SK-N-SH treated with all-trans-retinoic acid at 6 μM for 48 hours (cell line): ENCODE results near the gene PPP6R2.

ENCODE experiments used
- ATAC-seq: fragments of 200-7000 bp; cut with Tn5 transposase; 3 replicates; pipeline ENCODE4 v1.9.1; 2020; ENCODE audit warnings: mild to moderate bottlenecking, moderate library complexity
- ARNTL ChIP-seq: fragments of 450-650 bp; formaldehyde crosslinking; IDR thresholded peaks from 2 replicates; pipeline ENCODE4 v1.5.0; 2020; ENCODE audit warnings: low read depth, mild to moderate bottlenecking, moderate library complexity, borderline replicate concordance
- BACH2 ChIP-seq: fragments of 250-450 bp; sonication (Bioruptor Pico); IDR thresholded peaks from 2 replicates; pipeline ENCODE4 v1.9.0; 2021; ENCODE audit warnings: mild to moderate bottlenecking, borderline replicate concordance
- CSDC2 ChIP-seq: fragments of 250-450 bp; sonication (Bioruptor Pico); IDR thresholded peaks from 2 replicates; pipeline ENCODE4 v1.5.0; 2020; ENCODE audit warnings: mild to moderate bottlenecking, moderate library complexity
- ESRRG ChIP-seq: fragments of 250-450 bp; sonication (Bioruptor Pico); IDR thresholded peaks from 2 replicates; pipeline ENCODE4 v1.6.1; 2021; ENCODE audit warnings: mild to moderate bottlenecking
- GLIS3 ChIP-seq: fragments of 250-450 bp; sonication (Bioruptor Pico); IDR thresholded peaks from 2 replicates; pipeline ENCODE4 v1.5.0; 2020; ENCODE audit warnings: mild to moderate bottlenecking, moderate library complexity
- ISL1 ChIP-seq: fragments of 250-450 bp; sonication (Bioruptor Pico); IDR thresholded peaks from 2 replicates; pipeline ENCODE4 v2.1.2; 2022; ENCODE audit warnings: mild to moderate bottlenecking, moderate library complexity
- OSR1 ChIP-seq: fragments of 250-450 bp; sonication (Bioruptor Pico); IDR thresholded peaks from 2 replicates; pipeline ENCODE4 v1.8.0; 2022; ENCODE audit warnings: moderate library complexity, mild to moderate bottlenecking, inconsistent platforms
- PATZ1 ChIP-seq: fragments of 250-450 bp; sonication (Bioruptor Pico); IDR thresholded peaks from 2 replicates; pipeline ENCODE4 v1.8.0; 2020; ENCODE audit warnings: mild to moderate bottlenecking, moderate library complexity, borderline replicate concordance
- POU6F1 ChIP-seq: fragments of 250-450 bp; sonication (Bioruptor Pico); IDR thresholded peaks from 2 replicates; pipeline ENCODE4 v1.8.0; 2021; ENCODE audit warnings: low read depth, mild to moderate bottlenecking, moderate library complexity, borderline replicate concordance
- RARB ChIP-seq: fragments of 250-450 bp; sonication (Bioruptor Pico); IDR thresholded peaks from 2 replicates; pipeline ENCODE4 v1.8.0; 2021; ENCODE audit warnings: mild to moderate bottlenecking, moderate library complexity
- TCF4 ChIP-seq: fragments of 250-450 bp; sonication (Bioruptor Pico); IDR thresholded peaks from 2 replicates; pipeline ENCODE4 v1.8.0; 2021; ENCODE audit warnings: mild to moderate bottlenecking, moderate library complexity, borderline replicate concordance
- TOX ChIP-seq: fragments of 250-450 bp; sonication (Bioruptor Pico); IDR thresholded peaks from 2 replicates; pipeline ENCODE4 v1.8.0; 2021; ENCODE audit warnings: mild to moderate bottlenecking, moderate library complexity, borderline replicate concordance
- ZC3H10 ChIP-seq: fragments of 250-450 bp; sonication (Bioruptor Pico); IDR thresholded peaks from 2 replicates; pipeline ENCODE4 v1.5.1; 2021; ENCODE audit warnings: mild to moderate bottlenecking, moderate library complexity
- ZFP3 ChIP-seq: fragments of 250-450 bp; sonication (Bioruptor Pico); IDR thresholded peaks from 2 replicates; pipeline ENCODE4 v1.5.0; 2020; ENCODE audit warnings: mild to moderate bottlenecking, moderate library complexity
- ZNF565 ChIP-seq: fragments of 450-650 bp; formaldehyde crosslinking; conservative IDR thresholded peaks from 2 replicates; pipeline ENCODE4 v1.5.0; 2020; ENCODE audit warnings: low read depth, mild to moderate bottlenecking, moderate library complexity
- ZNF70 ChIP-seq: fragments of 450-650 bp; formaldehyde crosslinking; IDR thresholded peaks from 2 replicates; pipeline ENCODE4 v1.5.0; 2020; ENCODE audit warnings: mild to moderate bottlenecking, moderate library complexity
- ZNF8 ChIP-seq: fragments of 450-650 bp; formaldehyde crosslinking; IDR thresholded peaks from 2 replicates; pipeline ENCODE4 v1.5.0; 2020; ENCODE audit warnings: mild to moderate bottlenecking, moderate library complexity
- TF ChIP-seq, protein P1 (sequence below): fragments of 250-450 bp; sonication (Bioruptor Pico); IDR thresholded peaks from 2 replicates; pipeline ENCODE4 v1.5.1; 2020; ENCODE audit warnings: low read depth, mild to moderate bottlenecking, moderate library complexity
- TF ChIP-seq, protein P2 (sequence below): fragments of 250-450 bp; sonication (Bioruptor Pico); IDR thresholded peaks from 2 replicates; pipeline ENCODE4 v1.5.1; 2021; ENCODE audit warnings: mild to moderate bottlenecking, moderate library complexity
- TF ChIP-seq, protein P3 (sequence below): fragments of 250-450 bp; sonication (Bioruptor Pico); IDR thresholded peaks from 2 replicates; pipeline ENCODE4 v1.5.0; 2020; ENCODE audit warnings: mild to moderate bottlenecking, moderate library complexity

The PPP6R2 gene

DNA sequence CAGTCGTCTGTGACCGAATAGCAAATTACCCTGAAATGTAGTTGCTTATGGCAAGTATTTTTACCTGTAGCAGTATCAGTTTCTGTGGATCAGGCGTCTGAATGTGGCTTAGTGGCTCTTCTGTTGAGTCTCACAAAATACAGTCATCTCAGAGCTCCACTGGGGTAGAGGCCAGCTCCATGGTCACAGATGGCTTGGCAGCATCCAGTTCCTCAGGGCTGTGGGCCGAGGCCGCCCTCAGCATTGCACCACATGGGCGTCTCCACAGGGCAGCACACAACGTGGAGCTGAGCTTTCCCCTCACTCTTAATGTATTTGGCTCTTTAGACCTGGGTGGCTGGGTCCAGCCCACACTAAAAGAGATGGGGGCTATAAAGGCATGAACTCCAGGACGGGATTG lies 73.9 kb downstream of the PPP6R2 start (continued):
- TF ChIP-seq PATZ1 (CRISPR knock-in tag) (no peak), ZNF8 (CRISPR knock-in tag) (no peak), TCF4 (CRISPR knock-in tag) (no peak), TOX (CRISPR knock-in tag) (no peak), RARB (CRISPR knock-in tag) (no peak)

GRCh38 chr22:50417411-50418210 lies 74.5 kb downstream of the PPP6R2 start:
- no peak for ATAC-seq
- TF ChIP-seq PATZ1 (CRISPR knock-in tag) (no peak), ESRRG (CRISPR knock-in tag) (no peak), BACH2 (CRISPR knock-in tag) (no peak), ZNF70 (CRISPR knock-in tag) (no peak), ISL1 (CRISPR knock-in tag) (no peak)

- no peak for ATAC-seq
- TF ChIP-seq PATZ1 (CRISPR knock-in tag) = no peak
- TF ChIP-seq TOX (CRISPR knock-in tag) = no peak
- no peak for TF ChIP-seq GLIS3 (CRISPR knock-in tag)
- TF ChIP-seq, protein P1, sequence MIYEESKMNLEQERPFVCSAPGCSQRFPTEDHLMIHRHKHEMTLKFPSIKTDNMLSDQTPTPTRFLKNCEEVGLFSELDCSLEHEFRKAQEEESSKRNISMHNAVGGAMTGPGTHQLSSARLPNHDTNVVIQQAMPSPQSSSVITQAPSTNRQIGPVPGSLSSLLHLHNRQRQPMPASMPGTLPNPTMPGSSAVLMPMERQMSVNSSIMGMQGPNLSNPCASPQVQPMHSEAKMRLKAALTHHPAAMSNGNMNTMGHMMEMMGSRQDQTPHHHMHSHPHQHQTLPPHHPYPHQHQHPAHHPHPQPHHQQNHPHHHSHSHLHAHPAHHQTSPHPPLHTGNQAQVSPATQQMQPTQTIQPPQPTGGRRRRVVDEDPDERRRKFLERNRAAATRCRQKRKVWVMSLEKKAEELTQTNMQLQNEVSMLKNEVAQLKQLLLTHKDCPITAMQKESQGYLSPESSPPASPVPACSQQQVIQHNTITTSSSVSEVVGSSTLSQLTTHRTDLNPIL (CRISPR knock-in tag) = no peak
- no peak for TF ChIP-seq RARB (CRISPR knock-in tag)
- TF ChIP-seq CSDC2 (CRISPR knock-in tag) = no peak
- no peak for TF ChIP-seq ZFP3 (CRISPR knock-in tag)
- TF ChIP-seq, protein P2, sequence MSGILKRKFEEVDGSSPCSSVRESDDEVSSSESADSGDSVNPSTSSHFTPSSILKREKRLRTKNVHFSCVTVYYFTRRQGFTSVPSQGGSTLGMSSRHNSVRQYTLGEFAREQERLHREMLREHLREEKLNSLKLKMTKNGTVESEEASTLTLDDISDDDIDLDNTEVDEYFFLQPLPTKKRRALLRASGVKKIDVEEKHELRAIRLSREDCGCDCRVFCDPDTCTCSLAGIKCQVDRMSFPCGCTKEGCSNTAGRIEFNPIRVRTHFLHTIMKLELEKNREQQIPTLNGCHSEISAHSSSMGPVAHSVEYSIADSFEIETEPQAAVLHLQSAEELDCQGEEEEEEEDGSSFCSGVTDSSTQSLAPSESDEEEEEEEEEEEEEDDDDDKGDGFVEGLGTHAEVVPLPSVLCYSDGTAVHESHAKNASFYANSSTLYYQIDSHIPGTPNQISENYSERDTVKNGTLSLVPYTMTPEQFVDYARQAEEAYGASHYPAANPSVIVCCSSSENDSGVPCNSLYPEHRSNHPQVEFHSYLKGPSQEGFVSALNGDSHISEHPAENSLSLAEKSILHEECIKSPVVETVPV (CRISPR knock-in tag) = no peak
- TF ChIP-seq ARNTL (CRISPR knock-in tag) = no peak
- no peak for TF ChIP-seq ISL1 (CRISPR knock-in tag)
- TF ChIP-seq ZNF70 (CRISPR knock-in tag) = no peak
- TF ChIP-seq POU6F1 = no peak
- no peak for TF ChIP-seq ZC3H10 (CRISPR knock-in tag)
- TF ChIP-seq OSR1 (CRISPR knock-in tag) = no peak
- no peak for TF ChIP-seq ZNF565 (CRISPR knock-in tag)
- no peak for TF ChIP-seq TCF4 (CRISPR knock-in tag)
- TF ChIP-seq, protein P3, sequence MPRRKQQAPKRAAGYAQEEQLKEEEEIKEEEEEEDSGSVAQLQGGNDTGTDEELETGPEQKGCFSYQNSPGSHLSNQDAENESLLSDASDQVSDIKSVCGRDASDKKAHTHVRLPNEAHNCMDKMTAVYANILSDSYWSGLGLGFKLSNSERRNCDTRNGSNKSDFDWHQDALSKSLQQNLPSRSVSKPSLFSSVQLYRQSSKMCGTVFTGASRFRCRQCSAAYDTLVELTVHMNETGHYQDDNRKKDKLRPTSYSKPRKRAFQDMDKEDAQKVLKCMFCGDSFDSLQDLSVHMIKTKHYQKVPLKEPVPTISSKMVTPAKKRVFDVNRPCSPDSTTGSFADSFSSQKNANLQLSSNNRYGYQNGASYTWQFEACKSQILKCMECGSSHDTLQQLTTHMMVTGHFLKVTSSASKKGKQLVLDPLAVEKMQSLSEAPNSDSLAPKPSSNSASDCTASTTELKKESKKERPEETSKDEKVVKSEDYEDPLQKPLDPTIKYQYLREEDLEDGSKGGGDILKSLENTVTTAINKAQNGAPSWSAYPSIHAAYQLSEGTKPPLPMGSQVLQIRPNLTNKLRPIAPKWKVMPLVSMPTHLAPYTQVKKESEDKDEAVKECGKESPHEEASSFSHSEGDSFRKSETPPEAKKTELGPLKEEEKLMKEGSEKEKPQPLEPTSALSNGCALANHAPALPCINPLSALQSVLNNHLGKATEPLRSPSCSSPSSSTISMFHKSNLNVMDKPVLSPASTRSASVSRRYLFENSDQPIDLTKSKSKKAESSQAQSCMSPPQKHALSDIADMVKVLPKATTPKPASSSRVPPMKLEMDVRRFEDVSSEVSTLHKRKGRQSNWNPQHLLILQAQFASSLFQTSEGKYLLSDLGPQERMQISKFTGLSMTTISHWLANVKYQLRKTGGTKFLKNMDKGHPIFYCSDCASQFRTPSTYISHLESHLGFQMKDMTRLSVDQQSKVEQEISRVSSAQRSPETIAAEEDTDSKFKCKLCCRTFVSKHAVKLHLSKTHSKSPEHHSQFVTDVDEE (CRISPR knock-in tag) = no peak
Observed at GRCh38 chr22:50418624-50419023, 75.5 kb downstream of the PPP6R2 start.
